Panc1 (cell line): ENCODE measurements around the gene FANCC. TPM values are rescaled to one million over a fixed set of nuclear protein-coding genes. Genes with fewer than 3 reads are reported as not detected.

ENCODE experiments used
- ATAC-seq: fragments of 200-7000 bp; cut with Tn5 transposase; 2 replicates; pipeline ENCODE4 v1.9.1; 2020; ENCODE audit warnings: mild to moderate bottlenecking, moderate library complexity
- BruUV-seq: library from RNA; stranded (reverse); fragments of 400-500 nt; replicated peaks from 2 replicates; lab custom pipeline; 2021; lab: Mats Ljungman, UMichigan
- CTCF ChIA-PET: fragments of 300-600 bp; sonication (Branson Sonifier 250); formaldehyde crosslinking; loops from one replicate; lab custom pipeline; 2022; ENCODE audit warnings: antibody characterized with exemption; lab: Charles Lee
- POLR2A ChIA-PET: fragments of 300-600 bp; sonication (Branson Sonifier 250); formaldehyde crosslinking; loops from one replicate; lab custom pipeline; 2022; ENCODE audit warnings: antibody characterized with exemption; lab: Charles Lee
- DNase-seq: peaks from one replicate; pipeline ENCODE4 v3.0.0-alpha.2; 2010; ENCODE audit warnings: low read depth, low spot score
- H3K27ac ChIP-seq: 2 replicates; pipeline ENCODE4 v1.5.1; 2011; ENCODE audit warnings: mild to moderate bottlenecking, low read length, inconsistent platforms
- H3K27me3 ChIP-seq: fragments of 200-500 bp; sonication (Bioruptor generic); 2 replicates; pipeline ENCODE4 v1.6.0; 2014; ENCODE audit warnings: low read length, inconsistent platforms; ENCODE audit not compliant: control insufficient read depth, insufficient read depth
- H3K36me3 ChIP-seq: fragments of 200-500 bp; sonication (Bioruptor generic); 2 replicates; pipeline ENCODE4 v1.5.1; 2014; ENCODE audit warnings: inconsistent platforms, mild to moderate bottlenecking, low read length, moderate library complexity; ENCODE audit not compliant: control insufficient read depth, insufficient read depth
- H3K4me1 ChIP-seq: 2 replicates; pipeline ENCODE4 v1.5.1; 2011; ENCODE audit warnings: inconsistent platforms, mild to moderate bottlenecking, low read length, moderate library complexity; ENCODE audit not compliant: control insufficient read depth, insufficient read depth
- H3K4me3 ChIP-seq, 2 experiments: 2 replicates each; pipeline ENCODE4 v1.5.1; 2011 to 2012; ENCODE audit warnings: low read depth in 2 of 2, low read length in 2 of 2, mild to moderate bottlenecking in 2 of 2, inconsistent platforms in 1 of 2, moderate library complexity in 1 of 2
- H3K9me3 ChIP-seq: fragments of 200-500 bp; sonication (Bioruptor generic); 2 replicates; pipeline ENCODE4 v1.5.1; 2014; ENCODE audit warnings: low read depth, mild to moderate bottlenecking, inconsistent platforms, low read length, moderate library complexity; ENCODE audit not compliant: control insufficient read depth, insufficient read depth
- CTCF ChIP-seq: fragments of 450-650 bp; IDR thresholded peaks from 2 replicates; pipeline ENCODE4 v1.5.1; 2017; ENCODE audit warnings: mild to moderate bottlenecking
- POLR2AphosphoS5 ChIP-seq: IDR thresholded peaks from 2 replicates; pipeline ENCODE4 v1.6.1; 2012; ENCODE audit warnings: mild to moderate bottlenecking, low read depth, low read length, moderate library complexity
- REST ChIP-seq, 2 experiments: IDR thresholded peaks; 2 replicates each; pipeline ENCODE4 v1.6.1; 2011 to 2012; ENCODE audit warnings: low read depth in 2 of 2, control low read depth in 1 of 2, low read length in 1 of 2, mild to moderate bottlenecking in 1 of 2, moderate library complexity in 1 of 2; ENCODE audit not compliant: insufficient read depth in 1 of 2
- SIN3A ChIP-seq: IDR thresholded peaks from 2 replicates; pipeline ENCODE4 v1.6.1; 2012; ENCODE audit warnings: low read depth, mild to moderate bottlenecking, low read length, moderate library complexity, borderline replicate concordance; ENCODE audit not compliant: insufficient read depth
- TCF7L2 ChIP-seq: IDR thresholded peaks from 2 replicates; pipeline ENCODE4 v1.6.1; 2011; ENCODE audit warnings: mild to moderate bottlenecking, low read depth, low read length, inconsistent platforms
- in situ Hi-C: cut with HindIII; loops from 2 replicates; pipeline ENCODE4 v1.10.0; 2016; ENCODE audit warnings: low sequenced_read_pairs, low pct_unique_long_range_greater_than_20kb
- intact Hi-C: fragments of 100-400 bp; cut with micrococcal nuclease; formaldehyde crosslinking; loops from one replicate; pipeline ENCODE4 v1.10.0; 2022; ENCODE audit not compliant: unreplicated experiment
- total RNA-seq: library from RNA; stranded (reverse); gene quantifications from one replicate; pipeline ENCODE4 v1.2.1, GENCODE V29; 2021; ENCODE audit not compliant: unreplicated experiment

The FANCC gene
- total RNA-seq, 1 experiment from 2014 or later = 17.8 TPM

- intact Hi-C loops (no loop called here), in situ Hi-C loops (no loop called here)
- CTCF ChIA-PET = no interaction called here
- H3K27ac ChIP-seq = no peak overlapping the region
- DNase-seq = no peak
- peaks cover 7% of the 10 kb centered on the region; the same call in 1 of the 2 replicates for H3K4me1 ChIP-seq
- TF ChIP-seq SIN3A (no peak), POLR2AphosphoS5 (no peak), CTCF (no peak), REST (IDR thresholded peaks at IDR 0.05; ENCODE audit: insufficient read depth in 1 of 2, low read depth in 2 of 2, low read length in 1 of 2) (no peak), TCF7L2 (no peak)
- H3K27me3 ChIP-seq = no peaks in the 10 kb centered on the region
- POLR2A ChIA-PET = no interaction called here
- 0 out of 2 replicates have a peak, but pooled peaks cover 8% of the 10 kb centered on the region for H3K9me3 ChIP-seq
- no peak overlapping the region for H3K4me3 ChIP-seq
- no peak for ATAC-seq
- H3K36me3 ChIP-seq = no peaks in the 10 kb centered on the region
- no TSS peak for BruUV-seq
These were observed 36.8 kb downstream of the FANCC start for GRCh38 chr9:95280745-95281144.

- H3K4me1 ChIP-seq = no peaks in the 10 kb centered on the region
- in situ Hi-C loops = no loop called here
- H3K27ac ChIP-seq = no peak overlapping the region
- H3K36me3 ChIP-seq = no peaks in the 10 kb centered on the region
- BruUV-seq = no TSS peak
- ChIA-PET POLR2A (no interaction called here), CTCF (no interaction called here)
- no peak for TF ChIP-seq TCF7L2
- no peak for TF ChIP-seq REST (IDR thresholded peaks at IDR 0.05; ENCODE audit: insufficient read depth in 1 of 2, low read depth in 2 of 2, low read length in 1 of 2)
- TF ChIP-seq SIN3A = no peak
- TF ChIP-seq POLR2AphosphoS5 = no peak
- DNase-seq (no peak), ATAC-seq (no peak)
- no peaks in the 10 kb centered on the region for H3K27me3 ChIP-seq
- 0 out of 2 replicates have a peak, but pooled peaks cover 8% of the 10 kb centered on the region for H3K9me3 ChIP-seq
- H3K4me3 ChIP-seq = no peak overlapping the region
- intact Hi-C loops = no loop called here
These were observed 40.0 kb downstream of the FANCC start for GRCh38 chr9:95277509-95277908.
